ENCODE results near the gene MT1E. TPM values are rescaled to one million over a fixed set of nuclear protein-coding genes. Genes with fewer than 3 reads are reported as not detected.

MT1E gene
- total and polyA plus RNA-seq, 2 of the 13 experiments (the other 11 are each of a cell fraction or from before 2014, with no cell fraction given): 110 to 1,072 TPM

DNA sequence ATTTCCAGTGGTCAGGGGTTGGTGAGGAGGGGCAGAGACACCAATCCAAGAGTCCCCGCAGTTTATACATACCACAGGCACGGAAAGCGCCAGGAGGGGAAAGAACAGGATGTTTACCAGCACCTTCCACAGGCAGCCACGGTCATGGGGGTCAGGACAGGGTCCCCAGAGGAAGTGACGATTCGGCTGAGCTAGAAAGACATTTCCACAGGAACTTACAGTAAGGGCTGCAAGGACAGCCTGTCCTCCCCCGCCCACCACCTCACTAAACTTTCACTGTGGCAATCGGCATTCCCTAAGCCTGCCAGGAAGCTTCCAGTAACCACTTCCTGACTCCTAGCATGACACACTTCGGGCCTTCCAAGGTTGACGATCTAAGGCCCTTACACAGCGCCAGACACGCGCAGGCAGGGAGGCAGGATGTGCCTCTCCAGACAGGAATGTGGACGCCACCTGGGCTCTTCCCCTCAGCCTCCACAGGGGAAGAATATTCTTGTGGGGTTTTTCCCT, 18.4 kb upstream of the MT1E start (continued):
- TF ChIP-seq, protein P1, sequence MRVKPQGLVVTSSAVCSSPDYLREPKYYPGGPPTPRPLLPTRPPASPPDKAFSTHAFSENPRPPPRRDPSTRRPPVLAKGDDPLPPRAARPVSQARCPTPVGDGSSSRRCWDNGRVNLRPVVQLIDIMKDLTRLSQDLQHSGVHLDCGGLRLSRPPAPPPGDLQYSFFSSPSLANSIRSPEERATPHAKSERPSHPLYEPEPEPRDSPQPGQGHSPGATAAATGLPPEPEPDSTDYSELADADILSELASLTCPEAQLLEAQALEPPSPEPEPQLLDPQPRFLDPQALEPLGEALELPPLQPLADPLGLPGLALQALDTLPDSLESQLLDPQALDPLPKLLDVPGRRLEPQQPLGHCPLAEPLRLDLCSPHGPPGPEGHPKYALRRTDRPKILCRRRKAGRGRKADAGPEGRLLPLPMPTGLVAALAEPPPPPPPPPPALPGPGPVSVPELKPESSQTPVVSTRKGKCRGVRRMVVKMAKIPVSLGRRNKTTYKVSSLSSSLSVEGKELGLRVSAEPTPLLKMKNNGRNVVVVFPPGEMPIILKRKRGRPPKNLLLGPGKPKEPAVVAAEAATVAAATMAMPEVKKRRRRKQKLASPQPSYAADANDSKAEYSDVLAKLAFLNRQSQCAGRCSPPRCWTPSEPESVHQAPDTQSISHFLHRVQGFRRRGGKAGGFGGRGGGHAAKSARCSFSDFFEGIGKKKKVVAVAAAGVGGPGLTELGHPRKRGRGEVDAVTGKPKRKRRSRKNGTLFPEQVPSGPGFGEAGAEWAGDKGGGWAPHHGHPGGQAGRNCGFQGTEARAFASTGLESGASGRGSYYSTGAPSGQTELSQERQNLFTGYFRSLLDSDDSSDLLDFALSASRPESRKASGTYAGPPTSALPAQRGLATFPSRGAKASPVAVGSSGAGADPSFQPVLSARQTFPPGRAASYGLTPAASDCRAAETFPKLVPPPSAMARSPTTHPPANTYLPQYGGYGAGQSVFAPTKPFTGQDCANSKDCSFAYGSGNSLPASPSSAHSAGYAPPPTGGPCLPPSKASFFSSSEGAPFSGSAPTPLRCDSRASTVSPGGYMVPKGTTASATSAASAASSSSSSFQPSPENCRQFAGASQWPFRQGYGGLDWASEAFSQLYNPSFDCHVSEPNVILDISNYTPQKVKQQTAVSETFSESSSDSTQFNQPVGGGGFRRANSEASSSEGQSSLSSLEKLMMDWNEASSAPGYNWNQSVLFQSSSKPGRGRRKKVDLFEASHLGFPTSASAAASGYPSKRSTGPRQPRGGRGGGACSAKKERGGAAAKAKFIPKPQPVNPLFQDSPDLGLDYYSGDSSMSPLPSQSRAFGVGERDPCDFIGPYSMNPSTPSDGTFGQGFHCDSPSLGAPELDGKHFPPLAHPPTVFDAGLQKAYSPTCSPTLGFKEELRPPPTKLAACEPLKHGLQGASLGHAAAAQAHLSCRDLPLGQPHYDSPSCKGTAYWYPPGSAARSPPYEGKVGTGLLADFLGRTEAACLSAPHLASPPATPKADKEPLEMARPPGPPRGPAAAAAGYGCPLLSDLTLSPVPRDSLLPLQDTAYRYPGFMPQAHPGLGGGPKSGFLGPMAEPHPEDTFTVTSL (CRISPR knock-in tag; IDR thresholded peaks at IDR 0.05; ENCODE audit: borderline replicate concordance): peak; percentile 73; the same call in 1 of the 2 replicates
- no peak for TF ChIP-seq CC2D1A (CRISPR knock-in tag; IDR thresholded peaks at IDR 0.05)
- TF ChIP-seq, protein P2, sequence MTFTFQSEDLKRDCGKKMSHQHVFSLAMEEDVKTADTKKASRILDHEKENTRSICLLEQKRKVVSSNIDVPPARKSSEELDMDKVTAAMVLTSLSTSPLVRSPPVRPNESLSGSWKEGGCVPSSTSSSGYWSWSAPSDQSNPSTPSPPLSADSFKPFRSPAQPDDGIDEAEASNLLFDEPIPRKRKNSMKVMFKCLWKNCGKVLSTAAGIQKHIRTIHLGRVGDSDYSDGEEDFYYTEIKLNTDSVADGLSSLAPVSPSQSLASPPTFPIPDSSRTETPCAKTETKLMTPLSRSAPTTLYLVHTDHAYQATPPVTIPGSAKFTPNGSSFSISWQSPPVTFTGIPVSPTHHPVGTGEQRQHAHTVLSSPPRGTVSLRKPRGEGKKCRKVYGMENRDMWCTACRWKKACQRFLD (CRISPR knock-in tag; IDR thresholded peaks at IDR 0.05; ENCODE audit: borderline replicate concordance): 0 out of 2 replicates have a peak, but pooled peaks have one; percentile 32
- peak; percentile 86; the same call in 1 of the 2 replicates for TF ChIP-seq THAP9 (CRISPR knock-in tag; IDR thresholded peaks at IDR 0.05; ENCODE audit: borderline replicate concordance)
- TF ChIP-seq NFKBIZ (CRISPR knock-in tag; IDR thresholded peaks at IDR 0.05): peak; percentile 94
- TF ChIP-seq ARID4A (CRISPR knock-in tag; IDR thresholded peaks at IDR 0.05; ENCODE audit: borderline replicate concordance): peak; percentile 59
- TF ChIP-seq YEATS2 (CRISPR knock-in tag; IDR thresholded peaks at IDR 0.05; ENCODE audit: borderline replicate concordance): peak; percentile 47
- TF ChIP-seq, protein P3, sequence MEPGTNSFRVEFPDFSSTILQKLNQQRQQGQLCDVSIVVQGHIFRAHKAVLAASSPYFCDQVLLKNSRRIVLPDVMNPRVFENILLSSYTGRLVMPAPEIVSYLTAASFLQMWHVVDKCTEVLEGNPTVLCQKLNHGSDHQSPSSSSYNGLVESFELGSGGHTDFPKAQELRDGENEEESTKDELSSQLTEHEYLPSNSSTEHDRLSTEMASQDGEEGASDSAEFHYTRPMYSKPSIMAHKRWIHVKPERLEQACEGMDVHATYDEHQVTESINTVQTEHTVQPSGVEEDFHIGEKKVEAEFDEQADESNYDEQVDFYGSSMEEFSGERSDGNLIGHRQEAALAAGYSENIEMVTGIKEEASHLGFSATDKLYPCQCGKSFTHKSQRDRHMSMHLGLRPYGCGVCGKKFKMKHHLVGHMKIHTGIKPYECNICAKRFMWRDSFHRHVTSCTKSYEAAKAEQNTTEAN (CRISPR knock-in tag; conservative IDR thresholded peaks at IDR 0.05): peak; percentile 86; the same call in 1 of the 2 replicates
- peak; percentile 68 for TF ChIP-seq MEIS2 (CRISPR knock-in tag; IDR thresholded peaks at IDR 0.05)
- no peak for TF ChIP-seq JUND (CRISPR knock-in tag; IDR thresholded peaks at IDR 0.05)

Measured in HepG2 (cell line).